Measurements from ENCODE around the gene EPB41L4B.

Gene EPB41L4B

DNA sequence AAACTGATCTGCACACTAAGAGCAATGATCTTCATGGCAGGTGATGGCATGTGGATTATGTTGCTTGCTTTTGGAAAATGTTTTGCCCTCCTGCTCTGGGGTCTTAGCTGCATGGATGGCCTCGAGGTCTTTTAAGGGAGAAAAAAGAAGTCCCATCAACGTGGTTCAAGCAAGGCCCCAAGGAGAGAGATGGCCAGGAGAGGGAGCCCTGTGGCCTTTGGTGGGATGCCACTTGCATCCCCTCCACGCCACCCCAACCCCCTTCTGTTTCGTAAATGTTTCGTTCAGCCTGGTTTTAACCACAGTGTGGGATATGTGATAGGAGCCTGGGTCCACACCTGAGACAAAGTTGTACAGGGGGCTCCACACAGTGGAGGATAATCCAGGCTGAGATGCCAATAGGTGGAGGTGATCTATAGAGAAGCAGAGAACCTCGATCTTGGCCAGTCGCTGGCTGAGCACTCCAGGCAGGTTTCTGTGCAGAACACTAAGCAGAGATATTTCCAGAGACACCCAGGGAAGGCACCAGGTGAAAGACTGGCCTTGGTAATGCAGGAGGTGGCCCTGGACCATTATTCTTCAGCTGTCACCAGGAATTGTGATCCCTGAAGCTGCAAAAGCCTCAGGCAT, 128.0 kb downstream of the EPB41L4B start:
- DNase-seq, result no peak

DNA sequence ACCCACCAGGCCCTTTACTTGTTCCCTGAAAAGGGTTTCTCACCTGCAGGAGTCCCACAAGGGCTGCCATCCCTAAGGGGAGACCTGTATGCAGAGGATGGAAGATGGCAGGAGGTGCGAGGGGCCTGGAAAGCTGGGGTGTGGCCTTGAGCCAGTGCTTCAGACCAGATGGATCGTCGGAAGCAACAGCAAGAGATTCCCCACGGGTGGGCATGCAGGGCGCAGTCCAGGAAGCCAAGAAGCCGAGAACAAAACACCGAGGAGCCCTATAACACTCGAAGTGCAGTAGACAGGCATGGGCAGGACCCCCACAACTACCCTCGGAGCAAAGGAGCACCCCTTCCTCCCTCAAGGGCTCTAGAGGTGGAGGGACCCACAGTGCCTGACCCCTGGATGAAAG, 129.1 kb downstream of the EPB41L4B start:
- no peak for DNase-seq

DNA sequence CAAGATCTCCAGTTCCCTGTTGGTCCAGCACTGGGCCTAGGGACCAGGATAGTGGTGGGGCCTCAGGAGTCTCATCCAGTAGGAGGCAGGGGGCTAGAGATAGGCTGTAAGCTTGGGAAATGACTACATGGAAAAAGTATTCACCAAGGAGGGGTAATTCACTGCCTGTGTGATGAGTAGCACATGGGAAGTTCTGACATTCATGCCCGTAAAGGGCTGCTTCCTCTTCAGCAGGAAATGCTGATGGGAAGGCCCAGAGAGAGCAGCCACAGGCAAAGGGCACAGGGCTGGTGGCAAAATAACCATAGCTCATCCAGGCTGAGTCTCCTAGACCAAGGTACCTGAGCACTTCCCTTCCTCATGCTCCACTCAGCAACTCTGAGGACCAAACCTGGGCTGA, 130.7 kb downstream of the EPB41L4B start:
- no peak for DNase-seq

DNA sequence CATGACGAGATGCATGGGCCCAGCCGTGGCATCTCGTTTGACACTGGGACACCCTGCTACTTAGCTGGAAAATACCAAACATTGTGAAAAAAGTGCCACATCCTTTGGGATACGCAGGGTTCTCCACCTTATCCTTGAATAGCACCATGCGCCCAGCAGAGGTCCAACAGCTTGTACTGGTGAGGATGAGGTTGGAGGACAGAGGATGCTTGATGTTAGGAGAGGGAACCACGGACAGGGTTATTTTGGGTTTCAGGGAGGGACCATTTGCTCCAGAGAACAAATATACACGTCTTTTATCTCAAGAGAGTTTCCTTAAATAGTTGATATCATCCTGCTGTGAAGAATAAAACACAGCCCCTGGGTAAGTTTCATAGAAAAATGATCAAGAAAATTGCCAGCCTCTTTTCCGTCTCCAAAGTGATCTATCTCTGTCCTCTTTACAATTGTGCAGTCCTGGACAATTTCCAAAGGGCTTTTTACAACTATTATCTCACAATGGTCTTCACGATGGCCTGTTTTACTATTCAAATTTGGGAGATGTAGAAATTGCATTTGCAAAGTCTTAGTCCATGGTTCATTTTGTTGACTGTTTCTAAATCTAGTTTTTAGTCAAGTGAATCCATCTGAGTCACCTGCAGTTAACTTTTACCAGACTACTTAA, 133.9 kb downstream of the EPB41L4B start:
- DNase-seq, result no peak

DNA sequence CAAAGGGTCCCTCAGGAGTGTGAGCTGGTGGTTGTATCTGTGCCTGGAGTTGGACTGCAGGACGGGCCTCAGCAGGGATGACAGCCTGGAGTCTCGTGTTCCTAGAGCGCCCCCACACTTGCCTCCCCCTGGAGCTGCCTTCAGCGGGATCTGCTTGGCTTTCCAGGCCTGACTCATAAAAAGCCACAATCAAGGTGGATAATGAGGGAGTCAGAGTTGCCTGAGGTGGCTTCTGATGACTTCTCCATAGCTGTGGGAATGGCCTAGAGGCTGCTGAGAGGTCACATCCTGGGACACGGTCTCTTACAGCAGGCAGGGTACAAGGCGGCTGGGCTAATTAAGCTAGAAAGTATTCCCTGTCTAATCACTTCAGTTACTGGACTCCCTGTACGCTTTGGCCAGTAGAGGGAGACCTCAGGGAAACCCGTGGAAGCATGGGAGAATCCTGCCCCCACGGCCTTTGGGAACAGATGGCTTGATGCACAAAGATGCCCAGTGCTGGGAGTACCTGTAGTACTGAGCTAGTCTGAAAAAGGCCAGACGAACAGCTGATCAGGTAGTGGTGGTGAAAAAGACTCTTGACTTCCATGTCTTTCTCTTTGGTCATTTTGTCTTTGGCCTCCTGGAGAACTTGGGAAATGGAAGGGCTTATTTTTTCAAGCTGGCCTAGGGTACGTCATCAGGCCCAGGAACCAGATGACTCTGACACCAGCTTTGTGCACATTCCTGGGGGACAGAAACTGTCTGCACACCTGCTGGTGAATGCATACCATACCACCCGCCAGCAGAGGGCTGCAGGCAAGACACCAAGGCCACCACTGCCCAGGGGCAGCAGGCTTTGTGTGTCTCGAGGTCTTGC, 137.7 kb downstream of the EPB41L4B start:
- peak; percentile 34 to 40 for DNase-seq

DNA sequence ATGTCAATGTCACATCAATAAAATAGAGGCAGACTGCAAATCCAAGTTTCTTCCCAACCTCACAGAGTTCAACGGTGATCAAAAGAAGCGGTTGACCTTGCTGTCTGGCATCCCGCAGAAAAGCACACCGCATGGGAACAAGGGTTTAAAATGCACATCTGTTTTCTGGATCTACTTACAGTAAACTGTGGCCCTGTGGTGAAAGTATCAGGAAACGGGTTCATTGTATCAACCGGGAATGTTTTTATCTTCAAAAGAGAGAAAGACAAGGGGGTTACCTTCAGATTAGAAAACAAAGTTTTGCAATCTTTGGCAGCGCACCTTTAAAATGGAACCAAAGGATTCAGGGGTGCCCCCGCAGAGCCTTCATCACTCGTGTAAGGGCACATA, 138.3 kb downstream of the EPB41L4B start:
- no peak for DNase-seq

DNA sequence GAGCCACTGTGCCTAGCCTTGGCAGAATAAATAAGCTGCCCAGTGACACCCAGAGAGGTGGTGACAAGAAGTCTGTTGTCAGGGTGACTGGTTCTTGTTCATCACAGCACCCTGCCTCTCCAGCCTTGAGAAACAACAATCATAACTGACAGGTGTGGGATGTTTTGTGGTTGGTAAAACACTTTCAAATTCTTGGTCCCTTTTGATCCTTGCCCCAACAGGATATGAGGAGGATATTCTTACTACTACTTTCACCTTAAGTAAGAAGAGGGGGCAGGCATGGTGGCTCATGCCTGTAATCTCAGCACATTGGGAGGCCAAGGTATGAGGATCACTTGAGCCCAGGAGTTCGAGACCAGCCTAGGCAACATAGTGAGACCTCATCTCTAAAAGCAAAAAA, 139.6 kb downstream of the EPB41L4B start:
- DNase-seq, result peak; percentile 51 to 54

DNA sequence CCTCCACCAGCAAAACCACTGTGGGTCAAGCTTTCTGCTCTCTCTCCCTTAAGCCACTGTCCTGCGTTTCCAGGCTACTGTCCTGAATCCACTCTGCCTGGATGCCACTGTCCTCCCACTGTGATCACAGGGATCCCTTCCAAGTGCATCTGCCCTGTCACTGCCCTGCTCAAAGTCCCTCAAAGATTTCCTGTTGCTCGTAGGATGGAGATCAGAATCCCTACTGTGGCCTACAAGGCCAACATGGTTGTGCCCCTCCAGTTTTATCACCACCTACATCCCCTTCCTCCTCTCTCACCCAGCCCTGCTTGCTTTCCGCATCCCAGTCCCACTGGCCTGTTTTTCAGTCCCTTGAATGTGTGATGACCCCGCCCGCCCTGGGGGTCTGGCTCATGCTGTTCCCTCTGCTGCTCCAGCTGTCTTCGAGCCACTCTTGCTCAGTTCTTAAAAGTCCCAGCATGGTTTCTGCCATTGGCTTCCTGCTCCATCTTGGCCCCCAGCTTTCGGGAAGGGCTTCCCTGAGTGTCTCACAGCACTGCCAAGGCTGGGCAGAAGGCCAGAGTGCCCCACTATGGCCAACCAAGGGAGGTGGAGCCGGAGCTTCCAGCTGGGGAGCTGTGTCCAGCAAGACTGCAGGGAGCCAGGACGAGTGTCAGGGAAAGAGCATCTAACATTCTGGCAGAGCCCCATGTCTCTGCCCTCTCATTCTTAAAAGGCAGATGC, 140.9 kb downstream of the EPB41L4B start:
- no peak for DNase-seq

DNA sequence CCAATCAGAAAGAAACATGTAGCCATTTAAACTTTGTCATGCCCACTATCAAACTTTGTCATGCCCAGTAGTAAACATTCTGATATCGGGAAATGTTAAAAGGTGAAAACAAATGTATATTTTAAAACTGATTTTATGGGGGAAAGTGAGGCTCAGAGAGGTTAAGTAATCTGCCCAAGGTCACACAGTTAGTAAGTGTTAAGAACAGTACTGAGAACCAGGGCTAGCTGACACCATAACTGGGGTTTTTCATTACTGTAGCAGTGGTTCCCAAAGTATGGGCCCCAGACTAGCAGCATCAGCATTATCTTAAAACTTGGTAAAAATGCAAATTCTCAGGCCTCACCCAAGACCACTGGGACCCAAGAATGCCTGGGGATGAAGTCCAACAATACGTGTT, 143.9 kb downstream of the EPB41L4B start:
- DNase-seq, result no peak

DNA sequence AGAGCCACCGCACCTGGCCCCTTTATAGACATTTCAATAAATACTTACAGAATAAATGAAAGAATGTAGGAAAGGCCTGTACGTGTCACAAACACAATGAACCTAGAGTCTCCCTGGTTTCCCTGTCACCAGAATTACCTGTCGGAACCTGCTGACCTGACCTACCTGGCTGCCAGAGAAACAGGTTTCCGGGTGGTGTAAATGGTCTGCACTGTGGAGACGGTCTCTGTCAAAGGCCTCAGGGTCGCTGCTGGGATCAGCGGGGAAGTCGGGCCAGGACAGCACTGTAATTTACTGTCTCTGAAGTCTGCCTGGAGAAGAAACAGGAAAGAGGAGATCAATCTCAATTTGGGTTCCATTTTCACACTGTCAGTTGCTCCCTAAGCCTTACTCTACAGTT, 144.5 kb downstream of the EPB41L4B start:
- no peak for DNase-seq

DNA sequence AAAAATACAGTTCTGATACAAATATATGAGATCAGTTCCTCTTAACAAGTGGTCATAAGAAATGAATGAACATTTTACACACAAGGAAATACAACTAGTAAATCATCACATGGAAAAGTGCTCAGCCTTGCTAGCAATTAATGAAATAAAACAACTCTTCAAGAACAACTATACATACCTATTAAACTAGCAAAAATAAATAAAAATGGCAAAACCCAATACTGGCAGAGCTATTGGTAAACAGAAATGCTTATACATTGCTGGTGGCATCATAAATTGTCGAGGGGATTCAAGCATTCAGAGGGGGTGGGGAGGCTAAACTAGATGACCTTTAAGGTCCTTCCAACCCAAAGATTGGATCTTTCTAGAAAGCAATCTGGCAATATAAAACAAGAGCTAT, 147.9 kb downstream of the EPB41L4B start:
- no peak for DNase-seq

DNA sequence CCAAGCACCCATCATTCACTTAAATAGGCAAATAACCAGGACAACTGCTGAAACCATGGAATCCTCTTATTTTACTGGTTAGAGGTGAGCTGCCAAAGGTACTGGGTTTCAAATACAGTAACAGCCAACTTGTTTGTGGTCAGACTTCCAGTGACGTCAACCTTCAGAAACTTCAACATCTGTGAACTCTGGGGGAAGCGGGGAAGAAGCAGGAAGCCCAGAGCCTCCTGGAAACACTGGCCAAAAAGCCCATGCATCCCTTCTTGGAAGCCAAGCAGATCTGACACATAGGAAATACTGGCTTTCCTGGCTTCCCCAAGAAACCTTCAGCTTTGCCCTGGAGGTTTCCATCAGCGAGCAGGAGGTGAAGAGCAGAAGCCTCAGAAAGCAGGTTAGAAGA, 148.9 kb downstream of the EPB41L4B start:
- DNase-seq, result no peak

DNA sequence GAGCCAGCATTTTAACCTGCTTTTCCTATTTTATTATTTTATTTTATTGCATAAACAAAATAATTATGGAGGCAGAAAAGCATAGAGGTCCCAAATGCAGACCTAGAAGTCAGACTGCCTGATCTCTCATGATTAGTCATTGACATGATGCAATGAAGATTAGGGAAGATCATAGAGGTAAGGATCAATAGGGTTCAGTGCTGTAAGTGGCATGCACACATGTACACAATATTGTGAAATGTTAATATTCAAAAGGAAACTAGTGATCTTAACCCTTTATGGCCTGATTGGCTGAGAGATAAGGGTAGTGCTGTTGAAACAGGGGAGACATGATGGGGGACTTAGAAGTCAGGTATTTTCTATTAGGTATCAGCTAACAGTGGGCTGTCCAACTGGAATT, 152.7 kb downstream of the EPB41L4B start:
- DNase-seq, result no peak

DNA sequence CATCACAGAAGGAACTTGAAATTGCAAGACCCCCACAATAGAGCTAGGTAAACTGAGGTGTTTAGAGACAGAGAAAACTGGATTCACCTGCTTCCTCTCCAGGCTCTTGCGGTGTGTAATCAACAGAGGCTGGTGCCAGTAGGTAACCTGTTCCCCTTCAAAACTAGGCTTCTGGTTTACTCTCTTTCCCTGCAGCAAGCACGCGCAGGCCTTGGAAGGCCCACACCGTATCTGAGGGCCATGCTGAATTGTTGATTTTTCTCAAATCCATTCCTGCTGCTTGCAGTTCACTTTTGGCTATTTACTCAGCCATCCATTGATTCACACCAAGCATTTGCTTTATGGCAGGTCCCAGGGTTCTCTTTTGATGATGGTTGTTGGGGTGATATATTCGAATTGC, 153.1 kb downstream of the EPB41L4B start:
- no peak for DNase-seq

DNA sequence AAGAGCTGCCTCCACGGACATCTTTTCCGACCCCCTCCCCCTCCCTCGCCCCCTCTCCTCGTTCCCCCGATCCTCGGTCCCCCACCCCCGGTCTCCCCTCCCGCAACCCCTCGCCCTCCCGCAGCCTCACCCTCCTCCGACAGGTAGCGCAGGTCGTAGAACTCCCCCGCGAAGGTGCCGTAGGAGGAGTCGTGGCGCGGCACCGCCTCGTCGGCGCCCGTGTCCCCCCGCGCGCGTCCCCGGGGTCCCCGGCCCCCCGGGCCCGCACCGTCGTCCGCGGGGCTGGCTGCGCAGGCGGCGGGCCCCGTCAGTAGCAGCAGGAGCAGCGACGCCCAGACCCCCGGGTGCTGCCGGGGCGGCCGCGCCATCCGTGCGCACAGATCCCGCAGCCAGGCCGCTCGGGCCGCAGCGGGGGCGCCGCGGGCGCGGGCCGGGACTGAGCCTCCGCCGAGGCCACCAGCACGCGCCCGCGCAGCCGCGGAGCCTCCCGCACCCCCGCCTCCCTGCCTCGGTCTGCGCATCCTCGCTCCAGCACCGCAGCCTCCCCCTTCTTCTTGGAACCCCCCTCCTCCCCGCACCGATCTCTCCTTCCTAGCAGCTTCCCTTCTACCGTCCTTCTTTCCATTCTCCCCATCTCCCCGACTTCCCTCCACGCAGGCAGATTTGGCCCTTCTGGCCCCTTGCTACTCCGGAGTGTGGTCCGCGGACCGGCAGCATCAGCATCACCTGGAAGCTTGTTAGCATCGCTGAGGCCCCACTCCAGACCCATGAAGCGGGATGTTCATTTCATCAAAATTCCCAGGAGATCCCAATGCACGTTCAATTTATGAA, 153.9 kb downstream of the EPB41L4B start, which contains the start of gene FRRS1L:
TSS of gene FRRS1L (minus strand) at position 479 of the 831 bp plus-strand sequence. CDS start at position 368, 111 bp downstream.
- DNase-seq, result no peak

DNA sequence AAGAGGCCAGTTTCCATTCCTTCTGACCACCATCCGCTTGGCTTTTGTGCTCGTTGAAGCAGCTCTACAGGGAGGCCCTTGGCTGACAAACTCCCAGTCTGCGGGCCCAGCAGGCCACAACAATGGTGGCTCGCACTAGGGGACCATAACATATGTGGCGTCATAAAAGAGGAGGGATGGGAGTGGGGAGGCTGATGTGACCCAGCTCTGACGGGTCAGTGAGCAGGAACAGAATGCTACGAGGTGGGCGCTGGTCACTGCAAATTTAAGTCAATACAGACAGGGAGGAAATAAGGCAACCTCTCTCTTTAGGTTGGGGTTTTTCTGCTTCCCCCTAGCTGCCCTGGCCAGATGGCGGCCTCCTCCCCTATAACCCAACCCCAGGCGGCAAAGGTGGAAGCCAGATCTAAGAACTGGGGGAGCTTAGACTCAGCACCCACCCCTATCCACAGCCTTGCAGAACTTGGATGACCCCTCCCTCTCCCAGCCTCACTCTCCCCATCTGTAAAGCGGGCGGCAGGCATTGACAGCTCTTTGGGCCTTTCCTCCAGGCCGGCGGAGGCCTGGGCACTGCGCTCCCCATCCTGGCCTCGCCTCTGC, 154.6 kb downstream of the EPB41L4B start:
- DNase-seq, result no peak

DNA sequence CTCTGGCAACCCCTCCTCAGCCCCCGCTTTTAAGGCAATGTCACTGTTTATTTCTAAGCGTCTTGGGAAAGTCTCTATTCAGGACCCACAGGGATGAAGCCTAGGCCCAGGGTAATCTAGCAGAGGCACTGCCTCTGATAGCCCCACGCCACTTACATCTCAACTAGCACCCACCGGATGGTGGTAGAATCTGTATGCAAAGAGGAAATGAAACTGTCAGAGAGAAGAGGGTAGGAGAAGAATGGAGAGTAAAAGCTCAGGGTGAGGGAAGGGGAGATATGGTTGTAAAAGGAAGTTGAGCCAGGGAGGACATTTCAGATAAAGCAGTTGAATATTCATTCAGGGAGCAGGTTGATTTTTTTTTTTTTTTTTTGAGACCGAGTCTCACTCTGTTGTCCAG, 156.8 kb downstream of the EPB41L4B start:
- DNase-seq, result no peak

DNA sequence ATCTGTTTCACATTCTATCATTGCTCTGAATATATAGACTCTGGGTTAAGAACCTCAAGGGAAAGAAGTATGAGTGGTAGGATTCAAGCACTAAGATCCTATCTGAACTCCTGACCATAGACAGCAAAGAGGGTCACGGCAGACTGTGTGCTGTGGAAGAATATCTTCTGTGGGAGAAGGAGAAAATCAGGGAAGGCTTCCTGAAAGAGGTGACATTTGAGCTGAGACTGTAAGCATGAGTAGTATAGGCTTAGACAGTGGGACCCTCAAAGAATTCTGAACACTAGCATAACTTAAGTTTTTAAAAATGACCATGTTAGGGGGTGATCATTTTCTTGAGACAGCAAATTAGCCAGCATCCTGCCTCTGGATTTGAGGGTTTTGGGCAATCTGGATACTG, 157.7 kb downstream of the EPB41L4B start:
- no peak for DNase-seq

DNA sequence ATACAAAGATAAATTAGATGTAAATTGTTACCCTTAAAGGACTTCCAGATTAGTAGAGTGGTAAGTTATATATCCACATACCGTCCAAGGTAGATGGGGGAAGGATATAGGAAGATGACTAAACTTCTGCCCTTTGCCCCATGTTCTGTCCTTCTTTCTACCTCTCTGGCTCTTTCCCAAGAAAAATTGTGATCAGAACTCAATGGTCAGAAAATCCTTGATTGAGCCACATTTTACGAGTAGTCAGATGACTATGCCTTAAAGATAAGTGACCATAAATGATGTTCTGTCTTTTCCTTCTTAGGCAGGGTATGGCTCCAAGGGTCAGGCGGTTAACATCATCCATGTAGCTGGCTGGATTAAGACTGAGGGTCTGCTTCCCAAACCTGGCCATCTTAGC, 158.2 kb downstream of the EPB41L4B start:
- no peak for DNase-seq

DNA sequence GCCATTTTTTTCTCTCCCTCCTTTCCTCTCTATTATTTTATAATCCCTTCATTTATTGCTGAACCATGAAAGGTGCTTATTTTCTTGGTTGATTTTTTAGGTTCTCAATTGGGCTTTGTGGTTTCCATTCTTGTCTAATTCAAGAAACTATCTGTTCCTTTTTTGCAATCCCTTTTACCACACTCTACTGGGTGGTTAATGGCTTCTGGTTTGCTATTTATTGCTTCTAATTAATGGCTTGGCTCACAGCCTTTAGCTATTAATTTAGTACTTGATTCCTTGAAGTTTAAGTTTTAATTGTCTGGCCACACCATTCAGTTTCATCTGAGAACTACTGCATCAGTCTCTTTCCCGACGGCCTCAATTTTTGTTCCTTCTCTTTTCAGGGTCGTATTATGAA, 159.4 kb downstream of the EPB41L4B start:
- no peak for DNase-seq

DNA sequence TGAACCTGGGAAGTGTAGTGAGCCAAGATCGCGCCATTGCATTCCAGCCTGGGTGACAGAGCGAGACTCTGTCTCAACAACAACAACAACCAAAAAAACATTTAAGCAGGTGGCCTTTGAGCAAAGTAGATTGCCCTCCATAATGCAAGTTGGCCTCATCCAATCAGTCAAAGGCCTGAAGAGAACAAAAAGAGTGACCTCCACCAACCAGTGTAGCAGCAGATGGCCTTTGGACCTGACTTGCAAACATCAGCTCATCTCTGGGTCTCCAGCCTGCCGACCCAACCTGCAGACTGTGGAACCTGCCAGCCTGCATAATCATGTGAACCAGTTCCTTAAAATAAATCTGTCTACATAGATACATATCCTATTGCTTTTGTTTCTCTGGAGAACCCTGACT, 161.3 kb downstream of the EPB41L4B start:
- DNase-seq, result no peak

DNA sequence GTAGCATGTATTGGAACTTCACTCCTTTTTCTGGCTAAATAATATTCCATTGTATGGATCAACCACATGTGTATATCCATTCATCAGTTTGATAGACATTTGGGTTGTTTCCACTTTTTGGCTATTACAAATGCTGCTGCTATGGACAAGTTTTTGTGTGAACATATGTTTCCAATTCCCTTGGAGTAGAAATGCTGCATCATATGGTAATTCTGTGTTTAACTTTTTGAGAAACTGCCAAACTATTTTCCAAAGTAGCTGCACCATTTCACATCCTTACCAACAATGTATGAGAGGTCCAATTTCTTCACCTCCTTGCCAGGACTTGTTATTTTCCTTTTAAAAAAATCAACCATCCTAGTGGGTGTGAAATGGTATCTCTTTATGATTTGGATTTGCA, 162.2 kb downstream of the EPB41L4B start:
- no peak for DNase-seq
